ENCODE measurements around the gene PLEKHA1.

PLEKHA1 gene

DNA sequence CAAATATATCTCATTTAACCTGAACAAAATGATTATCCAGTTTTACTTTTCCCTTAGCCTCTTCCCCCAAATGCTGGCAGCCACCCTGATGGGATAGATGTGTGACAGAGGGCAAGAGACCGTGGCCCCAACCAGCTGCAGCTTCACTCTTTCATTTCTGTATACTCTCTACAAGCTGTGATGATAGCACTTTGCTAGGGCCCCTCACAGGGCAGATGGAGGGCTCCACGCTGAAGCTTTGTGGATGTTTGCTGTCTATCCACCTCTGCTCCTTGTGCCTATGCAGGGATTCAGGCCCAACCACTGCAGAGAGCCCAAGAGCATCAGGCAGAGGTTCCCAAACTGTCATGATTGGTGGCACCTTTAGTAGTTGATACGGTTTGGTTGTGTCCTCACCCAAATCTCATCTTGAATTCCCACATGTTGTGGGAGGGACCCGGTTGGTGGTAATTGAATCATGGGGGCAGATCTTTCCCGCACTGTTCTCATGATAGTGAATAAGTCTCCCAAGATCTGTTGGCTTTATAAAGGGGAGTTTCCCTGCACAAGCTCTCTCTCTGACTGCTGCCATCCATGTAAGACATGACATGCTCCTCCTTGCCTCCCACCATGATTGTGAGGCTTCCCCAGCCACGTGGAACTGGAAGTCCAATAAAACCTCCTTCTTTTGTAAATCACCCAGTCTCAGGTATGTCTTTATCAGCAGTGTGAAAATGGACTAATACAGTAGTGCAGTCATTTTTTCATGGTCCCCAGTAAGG lies 107.0 kb downstream of the PLEKHA1 start:
- DNase-seq, result no peak

Measured in NCI-H2081 (cell line).